22Rv1 (cell line): ENCODE results near the gene SERP2.

Experiments
- H3K27ac ChIP-seq: fragments of 450-650 bp; 2 replicates; pipeline ENCODE4 v1.5.1; 2017
- ZFX ChIP-seq: fragments of 450-650 bp; IDR thresholded peaks from 2 replicates; pipeline ENCODE4 v1.6.1; 2017; ENCODE audit warnings: antibody characterized with exemption, borderline replicate concordance
- TF ChIP-seq, protein P1 (sequence below): fragments of 450-650 bp; IDR thresholded peaks from 2 replicates; pipeline ENCODE4 v1.5.1; 2017; ENCODE audit warnings: mild to moderate bottlenecking

The SERP2 gene

DNA sequence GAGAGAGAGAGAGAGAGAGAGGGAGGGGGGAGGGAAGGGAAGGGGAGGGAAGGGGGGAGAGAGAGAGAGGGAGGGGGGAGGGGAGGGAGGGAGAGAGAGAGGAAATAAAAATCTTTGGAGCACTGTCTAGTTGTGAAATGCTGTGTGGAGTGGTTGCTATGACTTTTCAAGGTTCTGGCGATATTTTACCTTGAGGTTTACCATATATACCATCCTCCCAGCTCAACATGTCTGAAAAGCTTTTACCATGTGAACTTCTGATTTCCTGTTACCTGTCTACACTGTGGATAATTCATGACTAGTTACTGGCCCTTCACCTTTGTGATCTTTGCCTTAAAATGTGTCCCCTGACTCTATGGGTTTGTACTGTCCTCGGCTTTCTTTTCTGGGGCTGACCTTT is 38.2 kb downstream of the SERP2 start:
- no peak for TF ChIP-seq ZFX
- TF ChIP-seq, protein P1, sequence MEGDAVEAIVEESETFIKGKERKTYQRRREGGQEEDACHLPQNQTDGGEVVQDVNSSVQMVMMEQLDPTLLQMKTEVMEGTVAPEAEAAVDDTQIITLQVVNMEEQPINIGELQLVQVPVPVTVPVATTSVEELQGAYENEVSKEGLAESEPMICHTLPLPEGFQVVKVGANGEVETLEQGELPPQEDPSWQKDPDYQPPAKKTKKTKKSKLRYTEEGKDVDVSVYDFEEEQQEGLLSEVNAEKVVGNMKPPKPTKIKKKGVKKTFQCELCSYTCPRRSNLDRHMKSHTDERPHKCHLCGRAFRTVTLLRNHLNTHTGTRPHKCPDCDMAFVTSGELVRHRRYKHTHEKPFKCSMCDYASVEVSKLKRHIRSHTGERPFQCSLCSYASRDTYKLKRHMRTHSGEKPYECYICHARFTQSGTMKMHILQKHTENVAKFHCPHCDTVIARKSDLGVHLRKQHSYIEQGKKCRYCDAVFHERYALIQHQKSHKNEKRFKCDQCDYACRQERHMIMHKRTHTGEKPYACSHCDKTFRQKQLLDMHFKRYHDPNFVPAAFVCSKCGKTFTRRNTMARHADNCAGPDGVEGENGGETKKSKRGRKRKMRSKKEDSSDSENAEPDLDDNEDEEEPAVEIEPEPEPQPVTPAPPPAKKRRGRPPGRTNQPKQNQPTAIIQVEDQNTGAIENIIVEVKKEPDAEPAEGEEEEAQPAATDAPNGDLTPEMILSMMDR = no peak
- H3K27ac ChIP-seq = no peak overlapping the region

DNA sequence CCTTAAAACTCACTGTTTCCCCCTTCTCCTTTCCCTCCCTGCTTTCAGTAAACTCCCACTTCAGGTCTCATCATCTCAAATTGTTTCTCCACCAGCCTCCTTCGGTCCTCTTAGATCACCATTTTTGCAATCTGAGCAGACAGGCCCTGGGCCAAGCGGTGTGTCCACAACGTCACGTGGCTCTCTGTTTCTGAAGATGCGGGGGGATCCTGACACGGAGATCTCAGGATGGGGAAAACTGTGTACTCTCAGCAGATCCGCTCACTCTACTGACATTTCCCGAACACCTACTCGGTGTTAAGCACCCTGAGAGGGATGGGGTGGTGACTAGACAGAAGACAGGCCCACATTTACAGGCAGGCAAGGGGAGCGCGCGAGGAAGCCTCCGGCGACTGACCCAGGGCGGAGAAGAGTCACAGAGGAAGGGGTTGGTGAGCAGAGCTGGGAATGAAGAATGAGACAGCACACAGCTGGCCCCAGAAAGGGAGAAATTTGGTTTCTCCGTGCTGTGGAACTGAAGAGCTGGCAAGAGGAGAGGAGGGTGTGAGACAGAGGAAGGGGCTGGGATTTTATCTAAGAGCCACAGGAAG is 38.8 kb downstream of the SERP2 start:
- no peak overlapping the region for H3K27ac ChIP-seq
- TF ChIP-seq, protein P1 = no peak
- no peak for TF ChIP-seq ZFX

DNA sequence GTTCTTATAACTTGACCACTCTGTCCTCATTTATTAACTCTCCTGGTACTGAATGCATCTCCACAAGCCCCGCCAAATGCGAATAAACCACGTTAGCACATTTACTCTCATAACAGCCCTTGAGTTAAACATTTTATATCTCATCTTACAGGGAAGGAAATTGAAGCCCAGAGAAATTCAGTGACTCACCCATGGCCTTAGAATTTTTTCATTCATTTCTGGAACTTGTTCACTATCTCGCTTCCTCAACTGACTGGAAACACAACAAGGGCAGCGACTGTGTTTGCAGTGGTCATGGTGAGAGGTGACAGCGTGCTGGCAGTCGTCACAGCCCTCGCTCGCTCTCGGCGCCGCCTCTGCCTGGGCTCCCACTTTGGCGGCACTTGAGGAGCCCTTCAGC is 39.5 kb downstream of the SERP2 start:
- TF ChIP-seq, protein P1 = no peak
- TF ChIP-seq ZFX = no peak
- no peak overlapping the region for H3K27ac ChIP-seq

DNA sequence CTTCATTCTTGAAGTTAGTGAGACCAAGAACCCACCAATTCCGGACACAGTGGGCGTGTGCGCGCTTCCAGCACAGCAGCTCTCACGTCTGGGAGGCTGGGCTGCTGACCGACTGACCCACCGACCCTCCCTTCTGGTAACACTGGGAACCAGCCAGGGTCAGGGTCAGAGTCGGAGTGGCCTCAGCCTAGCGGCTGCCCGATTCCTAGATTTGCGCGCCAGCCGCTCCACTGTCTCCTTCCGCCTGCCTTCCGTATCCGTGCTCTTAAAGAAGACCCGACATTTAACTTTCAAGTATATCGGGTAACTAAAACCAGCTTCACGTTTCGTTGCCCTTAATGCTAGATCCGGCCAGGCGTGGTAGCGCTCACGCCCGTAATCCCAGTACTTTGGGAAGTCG is 41.1 kb downstream of the SERP2 start:
- TF ChIP-seq, protein P1 = no peak
- TF ChIP-seq ZFX = no peak

DNA sequence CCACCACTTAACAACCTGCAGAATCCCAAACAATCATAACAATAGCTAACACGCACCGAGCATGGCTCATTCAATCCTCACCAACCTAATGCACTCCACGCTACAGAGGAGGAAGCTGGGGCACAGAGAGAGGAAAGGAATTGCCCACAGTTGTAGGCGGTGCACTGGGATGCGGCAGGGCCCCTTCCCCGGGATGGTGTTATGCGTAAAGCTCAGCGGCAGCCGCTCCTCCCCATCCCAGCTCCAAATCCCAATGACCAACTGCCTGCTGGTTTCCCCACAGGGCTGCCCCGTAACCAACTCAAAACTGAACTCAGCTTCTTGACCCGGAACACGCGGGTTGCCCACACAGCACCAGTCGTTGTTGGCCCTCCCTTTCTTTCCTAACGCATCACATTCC is 42.2 kb downstream of the SERP2 start:
- TF ChIP-seq, protein P1 = no peak
- TF ChIP-seq ZFX = no peak
- H3K27ac ChIP-seq = no peak overlapping the region

More for the DNA sequence above, 41.1 kb downstream of the SERP2 start:
- no peak overlapping the region for H3K27ac ChIP-seq

DNA sequence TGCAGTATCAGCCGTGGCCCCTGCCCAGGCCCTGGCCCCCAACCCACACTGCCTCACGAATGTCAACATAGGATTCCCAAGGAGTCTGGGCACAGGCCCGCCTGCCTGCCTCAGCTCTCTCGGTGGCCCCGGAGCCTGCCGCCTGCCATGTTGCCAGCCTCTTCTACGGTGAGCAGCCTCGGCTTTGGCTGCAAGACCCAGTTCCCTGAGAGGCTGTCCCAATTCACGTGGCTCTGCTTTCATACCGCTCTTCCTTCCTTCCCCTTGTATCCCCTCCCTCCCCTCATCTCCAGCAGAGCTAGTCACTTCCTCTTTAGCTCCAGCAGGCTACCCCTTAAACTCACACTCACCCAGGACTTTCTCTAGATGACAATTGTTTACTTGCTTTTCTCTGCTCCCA is 42.7 kb downstream of the SERP2 start:
- no peak for TF ChIP-seq ZFX
- TF ChIP-seq, protein P1 = no peak
- no peak overlapping the region for H3K27ac ChIP-seq

DNA sequence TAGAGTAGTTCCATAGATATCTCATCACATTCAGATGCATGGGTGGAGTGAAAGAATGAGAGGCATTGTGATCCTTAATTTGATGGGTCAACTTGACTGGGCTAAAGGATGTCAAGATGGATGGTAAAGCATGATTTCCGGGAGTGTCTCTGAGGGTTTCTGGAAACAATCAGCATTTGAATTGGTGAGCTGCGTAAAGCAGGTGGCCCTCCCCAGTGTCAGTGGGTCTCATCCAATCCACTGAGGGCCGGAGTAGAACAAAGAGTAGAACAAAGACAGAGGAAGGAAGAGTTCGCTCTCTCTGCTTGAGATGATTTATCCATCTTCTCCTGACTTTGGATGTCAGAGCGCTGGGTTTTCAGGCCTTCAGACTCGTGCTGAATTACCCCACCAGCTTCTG is 43.1 kb downstream of the SERP2 start:
- no peak overlapping the region for H3K27ac ChIP-seq
- TF ChIP-seq ZFX = no peak
- TF ChIP-seq, protein P1 = no peak
